Measurements from ENCODE around the gene C16orf95.
"Not testable (repeated sequence)": the region's sequence is repeated elsewhere in the genome, so short reads cannot be mapped to it uniquely, and the experiment has no call there.

Gene C16orf95

GRCh38 chr16:87346517-87347060 lies 29.4 kb upstream of the C16orf95 start:
- DNase-seq (ENCODE audit: low read depth), result no peak

- no peak for DNase-seq (ENCODE audit: low read depth)
Measured at GRCh38 chr16:87345726-87346424, 28.7 kb upstream of the C16orf95 start.

- peak; percentile 44 for DNase-seq (ENCODE audit: low read depth)
Measured at GRCh38 chr16:87344931-87345631, 27.9 kb upstream of the C16orf95 start.

- DNase-seq (ENCODE audit: low read depth), result no peak
Measured at GRCh38 chr16:87344165-87344930, 27.2 kb upstream of the C16orf95 start.

- DNase-seq (ENCODE audit: low read depth), result no peak
Measured at GRCh38 chr16:87343753-87344050, 26.5 kb upstream of the C16orf95 start.

GRCh38 chr16:87342978-87343752 lies 26.0 kb upstream of the C16orf95 start:
- no peak for DNase-seq (ENCODE audit: low read depth)

- no peak for DNase-seq (ENCODE audit: low read depth)
Measured at GRCh38 chr16:87342504-87342903, 25.3 kb upstream of the C16orf95 start.

GRCh38 chr16:87340198-87340597 lies 23.0 kb upstream of the C16orf95 start:
- DNase-seq (ENCODE audit: low read depth), result no peak

GRCh38 chr16:87339724-87340105 lies 22.5 kb upstream of the C16orf95 start:
- not testable (repeated sequence) for DNase-seq (ENCODE audit: low read depth)

GRCh38 chr16:87339086-87339723 lies 22.0 kb upstream of the C16orf95 start:
- DNase-seq (ENCODE audit: low read depth), result no peak

- DNase-seq (ENCODE audit: low read depth), result no peak
Measured at GRCh38 chr16:87338155-87338765, 21.1 kb upstream of the C16orf95 start.

- DNase-seq (ENCODE audit: low read depth), result no peak
Measured at GRCh38 chr16:87337262-87337771, 20.1 kb upstream of the C16orf95 start.

- DNase-seq (ENCODE audit: low read depth), result no peak
Measured at GRCh38 chr16:87336434-87337240, 19.4 kb upstream of the C16orf95 start.

- no peak for DNase-seq (ENCODE audit: low read depth)
Measured at GRCh38 chr16:87335625-87336433, 18.6 kb upstream of the C16orf95 start.

- no peak for DNase-seq (ENCODE audit: low read depth)
Measured at GRCh38 chr16:87334651-87335624, 17.7 kb upstream of the C16orf95 start.

- DNase-seq (ENCODE audit: low read depth), result no peak
Measured at GRCh38 chr16:87333581-87334331, 16.6 kb upstream of the C16orf95 start.

GRCh38 chr16:87333101-87333500 lies 15.9 kb upstream of the C16orf95 start:
- no peak for DNase-seq (ENCODE audit: low read depth)
